ENCODE data around the gene RERE.

Gene RERE

GRCh38 chr1:8355439-8356255 lies 461.8 kb downstream of the RERE start:
- no peak for DNase-seq

DNA sequence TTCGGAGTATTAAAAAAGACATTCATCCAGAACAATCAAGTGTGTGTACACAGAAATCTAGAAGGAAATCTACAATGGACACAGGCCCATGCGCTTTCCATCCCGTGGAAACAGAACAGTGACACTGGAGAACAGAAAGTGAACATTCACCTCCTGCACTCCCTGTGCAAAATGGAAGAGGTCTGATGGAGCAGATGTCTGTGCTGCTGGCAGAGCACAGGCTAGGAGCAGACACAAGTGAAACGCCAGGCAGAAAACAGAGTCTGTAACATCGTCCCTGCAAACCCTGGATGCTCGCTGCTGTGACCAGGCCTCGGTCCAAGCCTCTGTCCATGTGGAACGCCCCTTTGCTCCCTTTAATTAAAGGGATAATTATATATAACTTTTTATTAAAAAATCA lies 463.4 kb downstream of the RERE start:
- DNase-seq: no peak

GRCh38 chr1:8352886-8353785 lies 464.3 kb downstream of the RERE start:
- no peak for DNase-seq

GRCh38 chr1:8352471-8352845 lies 465.0 kb downstream of the RERE start:
- DNase-seq: no peak

DNA sequence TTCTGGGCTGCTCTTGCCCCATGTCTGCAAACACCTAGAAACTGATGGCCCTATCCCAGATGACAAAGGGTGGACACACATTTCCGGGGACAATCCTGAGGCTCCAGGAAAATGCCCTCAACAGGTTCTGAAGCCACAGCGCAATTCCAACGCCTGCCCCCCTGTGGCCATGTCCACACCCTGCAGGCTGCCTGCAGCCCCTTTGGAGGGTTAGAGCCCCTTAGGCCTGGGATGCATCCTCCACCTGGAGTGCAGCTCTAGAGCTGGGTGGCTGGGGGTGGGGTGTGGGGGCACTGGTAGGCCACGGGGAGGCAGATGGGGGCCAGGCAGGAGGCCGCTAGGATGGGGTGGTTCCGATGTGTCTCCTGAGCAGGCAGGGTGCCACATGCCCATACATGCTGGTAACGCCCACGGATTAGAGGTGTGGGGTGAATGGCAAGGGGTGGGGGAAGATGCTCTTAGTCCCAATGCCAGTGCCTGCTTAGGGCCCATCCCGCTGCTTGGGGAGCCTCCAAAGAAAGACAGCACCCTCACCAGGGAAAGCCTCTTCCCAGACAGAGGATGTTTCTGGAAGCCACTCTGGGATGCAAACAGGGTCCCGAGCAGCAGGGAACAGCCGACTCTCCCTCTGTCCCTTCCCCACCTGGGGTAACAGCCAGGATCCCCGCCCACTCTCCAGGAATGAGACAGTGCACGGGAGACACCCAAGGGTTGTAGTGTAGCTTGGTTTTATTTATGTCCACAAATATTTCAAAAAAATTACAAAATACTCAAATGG lies 465.6 kb downstream of the RERE start:
- no peak for DNase-seq

DNA sequence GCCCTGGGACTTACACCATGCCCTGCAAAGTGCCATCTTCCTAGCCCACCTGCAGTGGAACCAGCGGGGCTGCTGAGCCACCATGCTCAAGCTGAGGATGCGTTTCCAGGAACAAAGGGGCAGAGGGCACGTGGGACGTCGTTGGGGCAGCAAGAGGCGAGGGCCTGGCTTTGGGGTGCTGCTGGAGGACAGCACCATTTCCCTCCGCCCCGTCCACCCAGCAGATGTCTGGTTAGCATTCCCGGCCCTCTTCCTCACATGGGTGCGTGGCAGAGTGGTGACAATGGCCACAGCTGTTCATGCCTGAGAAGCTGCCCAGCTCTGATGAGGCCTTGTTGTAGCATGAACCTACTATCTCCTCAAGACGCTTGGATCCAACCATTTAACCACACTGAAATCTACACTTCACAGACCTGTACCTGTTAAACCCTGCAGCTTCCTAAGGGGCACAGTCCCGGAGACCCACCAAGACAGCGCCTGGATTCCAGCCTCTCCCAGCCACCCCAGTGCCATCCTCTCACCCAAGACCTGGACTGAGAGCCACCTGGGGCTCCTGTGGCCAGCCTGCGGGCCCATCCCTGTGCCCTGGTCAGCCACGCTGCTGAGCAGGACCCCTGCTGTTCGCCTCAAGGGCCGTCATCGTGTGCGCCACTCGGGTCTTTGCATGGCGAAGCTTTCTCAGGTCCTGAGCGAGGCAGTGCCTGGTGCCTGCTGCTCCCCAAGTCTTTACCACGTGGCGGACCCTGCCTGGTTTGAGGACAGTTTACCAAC lies 466.3 kb downstream of the RERE start:
- DNase-seq: no peak

GRCh38 chr1:8349961-8350360 lies 467.5 kb downstream of the RERE start:
- DNase-seq: peak; percentile 60

- DNase-seq: no peak
Observed at GRCh38 chr1:8349473-8349865, 468.0 kb downstream of the RERE start.

- DNase-seq: peak; percentile 41
Observed at GRCh38 chr1:8348777-8349472, 468.5 kb downstream of the RERE start.

- peak; percentile 60 for DNase-seq
Observed at GRCh38 chr1:8348047-8348776, 469.2 kb downstream of the RERE start.

DNA sequence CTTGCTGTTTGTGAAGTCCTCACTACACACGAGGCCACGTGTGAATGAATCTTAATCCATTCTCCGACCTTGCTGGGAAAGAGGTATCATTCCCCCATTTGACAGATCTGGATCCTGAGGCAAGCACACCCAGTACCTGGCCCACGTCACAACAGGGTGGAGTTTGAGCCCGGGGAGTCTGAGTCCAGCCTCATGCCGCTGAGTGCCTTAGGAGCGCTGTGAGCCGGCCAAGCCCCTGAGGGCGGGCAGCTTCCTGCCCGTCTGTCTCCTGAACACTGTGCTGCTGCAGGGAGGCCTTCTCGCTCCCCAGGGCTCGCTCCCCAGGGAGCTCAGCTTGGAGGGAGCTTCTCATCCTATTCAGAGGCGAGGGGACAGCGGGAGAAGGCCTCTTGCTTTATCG lies 469.8 kb downstream of the RERE start:
- DNase-seq: peak; percentile 81

GRCh38 chr1:8345621-8346415 lies 471.6 kb downstream of the RERE start:
- no peak for DNase-seq

GRCh38 chr1:8344893-8345507 lies 472.4 kb downstream of the RERE start:
- DNase-seq: no peak

DNA sequence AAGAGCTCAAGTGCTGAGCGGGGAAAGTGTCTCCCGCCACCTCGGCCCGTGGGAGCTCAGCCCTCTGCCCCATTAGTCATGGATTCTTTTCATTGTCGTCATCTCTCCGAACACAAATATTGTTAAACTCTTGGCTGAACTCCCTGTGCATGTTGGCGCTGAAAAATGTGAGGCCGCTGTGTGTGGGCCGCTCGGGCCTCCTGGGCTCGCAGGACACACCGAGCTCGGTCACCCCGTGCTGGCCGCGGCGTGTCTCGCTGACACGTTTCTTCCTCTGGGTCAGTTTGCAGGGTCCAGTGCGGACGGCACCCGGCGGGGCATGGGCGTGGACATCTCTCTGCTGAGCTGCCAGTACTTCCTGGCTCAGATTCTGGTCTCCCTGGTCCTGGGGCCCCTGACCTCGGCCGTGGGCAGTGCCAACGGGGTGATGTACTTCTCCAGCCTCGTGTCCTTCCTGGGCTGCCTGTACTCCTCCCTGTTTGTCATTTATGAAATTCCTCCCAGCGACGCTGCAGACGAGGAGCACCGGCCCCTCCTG lies 473.9 kb downstream of the RERE start:
- DNase-seq: no peak

- no peak for DNase-seq
Observed at GRCh38 chr1:8343044-8343443, 474.4 kb downstream of the RERE start.

DNA sequence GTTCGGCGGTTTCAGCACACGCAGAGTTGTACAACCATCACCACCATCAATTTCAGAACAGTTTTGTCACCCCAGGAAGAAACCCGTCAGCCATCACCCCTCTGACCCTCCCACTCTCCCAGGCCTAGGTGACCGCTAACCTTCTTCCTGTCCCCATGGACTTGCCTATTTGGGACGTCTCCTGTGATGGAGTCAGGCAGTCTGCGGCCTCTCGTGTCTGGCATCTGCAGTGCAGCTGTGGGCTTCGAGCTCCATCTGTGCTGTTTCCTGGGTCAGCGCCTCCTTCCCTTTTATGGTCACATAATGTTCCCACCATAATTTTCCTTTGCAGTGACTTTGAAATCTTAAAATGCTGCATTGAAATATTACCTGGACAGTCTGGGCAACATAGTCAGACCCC lies 475.1 kb downstream of the RERE start:
- no peak for DNase-seq

DNA sequence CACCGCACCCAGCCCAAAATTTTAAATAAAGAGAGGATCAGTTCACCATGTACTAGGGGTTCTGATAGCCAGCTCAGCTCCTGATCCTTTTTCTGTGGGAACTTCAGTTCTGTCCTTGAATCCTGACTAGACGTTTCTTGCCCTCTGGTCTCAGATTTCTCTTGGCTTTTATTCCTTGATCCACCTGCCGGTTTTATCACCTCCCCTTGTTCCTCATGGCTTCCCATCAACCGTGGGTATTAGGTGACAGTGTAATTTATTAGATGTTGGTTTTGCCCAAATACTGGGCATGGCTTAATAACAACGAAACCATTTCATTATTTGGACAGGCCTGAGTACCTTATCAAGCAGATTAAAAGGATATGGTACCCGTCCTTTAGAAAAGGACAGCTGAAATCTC lies 477.0 kb downstream of the RERE start:
- no peak for DNase-seq

- no peak for DNase-seq
Observed at GRCh38 chr1:8339203-8339600, 478.2 kb downstream of the RERE start.

- DNase-seq: no peak
Observed at GRCh38 chr1:8338526-8339202, 478.8 kb downstream of the RERE start.

Data from DMS153 (cell line).